DOHH2 (cell line): ENCODE measurements around the gene CHI3L1.
"Not testable (repeated sequence)": the region's sequence is repeated elsewhere in the genome, so short reads cannot be mapped to it uniquely, and the experiment has no call there.

Experiments
- H3F3A ChIP-seq: fragments of 200-600 bp; sonication (generic), shearing (Covaris generic); 2 replicates; pipeline ENCODE4 v1.6.0; 2016; ENCODE audit warnings: antibody characterized with exemption, mild to moderate bottlenecking; ENCODE audit not compliant: control insufficient read depth, insufficient read depth
- H3K27ac ChIP-seq: fragments of 200-600 bp; sonication (generic); 2 replicates; pipeline ENCODE4 v1.5.1; 2014; ENCODE audit warnings: low read depth, mild to moderate bottlenecking, low read length, moderate library complexity
- H3K27me3 ChIP-seq: fragments of 200-600 bp; sonication (generic); 2 replicates; pipeline ENCODE4 v1.6.1; 2014; ENCODE audit warnings: mild to moderate bottlenecking, low read length, mixed read lengths; ENCODE audit not compliant: control insufficient read depth
- H3K36me3 ChIP-seq: fragments of 200-600 bp; sonication (generic); 2 replicates; pipeline ENCODE4 v1.6.1; 2014; ENCODE audit warnings: mild to moderate bottlenecking, low read length, moderate library complexity, mixed read lengths; ENCODE audit not compliant: control insufficient read depth
- H3K4me1 ChIP-seq: fragments of 200-600 bp; sonication (generic); 2 replicates; pipeline ENCODE4 v1.6.1; 2014; ENCODE audit warnings: mild to moderate bottlenecking, low read length, mixed read lengths; ENCODE audit not compliant: control insufficient read depth
- H3K4me2 ChIP-seq: fragments of 200-600 bp; sonication (generic); 2 replicates; pipeline ENCODE4 v1.6.0; 2014; ENCODE audit warnings: mild to moderate bottlenecking, low read length, moderate library complexity
- H3K4me3 ChIP-seq: fragments of 200-600 bp; sonication (generic); 2 replicates; pipeline ENCODE4 v1.5.1; 2014; ENCODE audit warnings: mild to moderate bottlenecking, low read length, mixed read lengths
- H3K79me2 ChIP-seq: fragments of 200-600 bp; sonication (generic); 2 replicates; pipeline ENCODE4 v1.6.1; 2014; ENCODE audit warnings: mild to moderate bottlenecking, low read length, mixed read lengths; ENCODE audit not compliant: control insufficient read depth
- H3K9me2 ChIP-seq: fragments of 200-600 bp; sonication (generic); replicated peaks from 2 replicates; pipeline ENCODE4 v1.6.1; 2014; ENCODE audit warnings: mild to moderate bottlenecking, low read length, mixed read lengths; ENCODE audit not compliant: control insufficient read depth
- H3K9me3 ChIP-seq: fragments of 200-600 bp; sonication (generic); 2 replicates; pipeline ENCODE4 v1.6.1; 2014; ENCODE audit warnings: antibody characterized with exemption, low read length, mixed read lengths; ENCODE audit not compliant: control insufficient read depth, insufficient read depth
- H4K20me1 ChIP-seq: fragments of 200-600 bp; sonication (generic); 2 replicates; pipeline ENCODE4 v1.6.0; 2014; ENCODE audit warnings: low read depth, mild to moderate bottlenecking, antibody characterized with exemption, low read length, moderate library complexity; ENCODE audit not compliant: control insufficient read depth, insufficient read depth
- EZH2phosphoT487 ChIP-seq: fragments of 200-600 bp; sonication (generic); IDR thresholded peaks from 2 replicates; pipeline ENCODE4 v1.6.1; 2017; ENCODE audit warnings: borderline replicate concordance, mild to moderate bottlenecking, antibody characterized with exemption, low read length, moderate library complexity, mixed read lengths
- TF ChIP-seq, protein P1 (sequence below): fragments of 200-600 bp; sonication (generic); IDR thresholded peaks from one replicate; pipeline ENCODE4 v1.5.1; 2014; ENCODE audit warnings: antibody characterized with exemption, mild to moderate bottlenecking, low read depth, low read length; ENCODE audit not compliant: poor library complexity, severe bottlenecking

Gene CHI3L1

DNA sequence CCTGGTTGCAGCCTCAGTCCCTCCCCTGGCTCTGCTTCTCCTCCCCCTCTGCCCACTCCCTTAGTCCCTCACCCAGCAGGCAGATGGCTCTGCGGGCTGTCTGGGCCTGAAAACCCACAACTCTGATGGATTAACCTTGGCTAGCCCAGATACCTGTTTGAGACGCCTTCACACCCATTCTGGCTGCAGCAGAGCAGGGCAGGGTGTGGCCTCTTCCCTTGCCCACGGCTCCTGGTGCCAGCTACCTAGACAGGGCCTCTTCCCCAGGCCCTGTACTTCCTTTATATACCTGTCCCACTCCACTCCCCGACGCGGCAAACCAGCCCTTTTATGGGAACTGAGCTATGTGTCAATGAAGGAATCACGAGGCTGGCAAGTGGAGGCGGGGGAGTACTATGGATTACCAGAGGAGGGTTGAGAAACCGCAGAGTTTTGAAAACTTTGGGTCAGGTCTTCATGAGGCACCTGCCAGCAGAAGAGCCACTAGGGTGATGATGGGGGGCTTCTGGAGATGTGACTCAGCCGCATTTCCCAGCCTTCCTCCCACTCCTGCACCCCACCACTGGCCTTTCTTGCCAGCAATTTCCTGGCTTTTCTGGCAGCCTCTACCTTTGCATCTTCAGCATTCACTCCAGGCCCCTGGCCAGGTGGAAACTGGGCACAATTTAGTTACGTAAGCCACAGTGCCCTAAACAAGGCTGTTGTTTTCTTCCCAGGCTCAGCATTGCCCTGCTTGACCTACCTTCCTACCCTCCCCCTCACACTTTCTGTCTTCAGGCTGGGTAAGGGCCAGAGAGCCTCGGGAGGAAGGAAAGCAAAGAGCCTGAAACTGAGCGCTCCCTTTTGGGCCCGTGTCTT lies at the start of gene CHI3L1:
Gene CHI3L1 (minus strand): TSS at position 259 of the 858 bp plus-strand sequence. CDS start 81 bp downstream, at position 178.
- TF ChIP-seq EZH2phosphoT487: no peak
- TF ChIP-seq, protein P1, sequence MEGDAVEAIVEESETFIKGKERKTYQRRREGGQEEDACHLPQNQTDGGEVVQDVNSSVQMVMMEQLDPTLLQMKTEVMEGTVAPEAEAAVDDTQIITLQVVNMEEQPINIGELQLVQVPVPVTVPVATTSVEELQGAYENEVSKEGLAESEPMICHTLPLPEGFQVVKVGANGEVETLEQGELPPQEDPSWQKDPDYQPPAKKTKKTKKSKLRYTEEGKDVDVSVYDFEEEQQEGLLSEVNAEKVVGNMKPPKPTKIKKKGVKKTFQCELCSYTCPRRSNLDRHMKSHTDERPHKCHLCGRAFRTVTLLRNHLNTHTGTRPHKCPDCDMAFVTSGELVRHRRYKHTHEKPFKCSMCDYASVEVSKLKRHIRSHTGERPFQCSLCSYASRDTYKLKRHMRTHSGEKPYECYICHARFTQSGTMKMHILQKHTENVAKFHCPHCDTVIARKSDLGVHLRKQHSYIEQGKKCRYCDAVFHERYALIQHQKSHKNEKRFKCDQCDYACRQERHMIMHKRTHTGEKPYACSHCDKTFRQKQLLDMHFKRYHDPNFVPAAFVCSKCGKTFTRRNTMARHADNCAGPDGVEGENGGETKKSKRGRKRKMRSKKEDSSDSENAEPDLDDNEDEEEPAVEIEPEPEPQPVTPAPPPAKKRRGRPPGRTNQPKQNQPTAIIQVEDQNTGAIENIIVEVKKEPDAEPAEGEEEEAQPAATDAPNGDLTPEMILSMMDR: no peak
- Histone ChIP-seq H3K4me2 (no peak within 1 kb of the TSS), H3K9me3 (no peaks in the 10 kb centered on the region), H3K27ac (no peak within 1 kb of the TSS), H3F3A (no peaks in the 10 kb centered on the region), H3K36me3 (no peaks in the 10 kb centered on the region), H3K4me1 (no peaks in the 10 kb centered on the region), H3K79me2 (no peaks in the 10 kb centered on the region), H3K9me2 (no peaks in the 10 kb centered on the region), H4K20me1 (no peaks in the 10 kb centered on the region), H3K27me3 (peaks cover 20% of the 10 kb centered on the region), H3K4me3 (no peak within 1 kb of the TSS)

DNA sequence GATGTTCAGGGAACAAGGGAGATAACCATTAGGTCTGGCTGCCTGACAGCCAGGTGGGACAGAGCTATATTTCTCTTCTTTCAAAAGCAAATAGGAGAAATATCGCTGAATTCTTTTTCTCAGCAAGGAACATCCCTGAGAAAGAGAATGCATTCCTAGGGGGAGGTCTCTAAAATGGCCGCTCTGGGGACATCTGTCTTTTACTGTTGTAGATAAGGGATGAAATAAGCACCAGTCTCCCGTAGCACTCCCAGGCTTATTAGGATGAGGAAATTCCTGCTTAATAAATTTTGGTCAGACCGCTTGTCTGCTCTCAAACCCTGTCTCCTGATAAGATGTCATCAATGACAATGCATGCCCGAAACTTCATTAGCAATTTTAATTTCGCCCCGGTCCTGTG lies 48.4 kb upstream of the CHI3L1 start:
- not testable (repeated sequence) for H3F3A ChIP-seq, H3K79me2 ChIP-seq, H3K27ac ChIP-seq, H3K4me3 ChIP-seq, H3K36me3 ChIP-seq, H3K4me1 ChIP-seq, H3K9me3 ChIP-seq, H3K9me2 ChIP-seq, H4K20me1 ChIP-seq, H3K4me2 ChIP-seq
- peaks cover 15% of the 10 kb centered on the region; the same call in 1 of the 2 replicates for H3K27me3 ChIP-seq

DNA sequence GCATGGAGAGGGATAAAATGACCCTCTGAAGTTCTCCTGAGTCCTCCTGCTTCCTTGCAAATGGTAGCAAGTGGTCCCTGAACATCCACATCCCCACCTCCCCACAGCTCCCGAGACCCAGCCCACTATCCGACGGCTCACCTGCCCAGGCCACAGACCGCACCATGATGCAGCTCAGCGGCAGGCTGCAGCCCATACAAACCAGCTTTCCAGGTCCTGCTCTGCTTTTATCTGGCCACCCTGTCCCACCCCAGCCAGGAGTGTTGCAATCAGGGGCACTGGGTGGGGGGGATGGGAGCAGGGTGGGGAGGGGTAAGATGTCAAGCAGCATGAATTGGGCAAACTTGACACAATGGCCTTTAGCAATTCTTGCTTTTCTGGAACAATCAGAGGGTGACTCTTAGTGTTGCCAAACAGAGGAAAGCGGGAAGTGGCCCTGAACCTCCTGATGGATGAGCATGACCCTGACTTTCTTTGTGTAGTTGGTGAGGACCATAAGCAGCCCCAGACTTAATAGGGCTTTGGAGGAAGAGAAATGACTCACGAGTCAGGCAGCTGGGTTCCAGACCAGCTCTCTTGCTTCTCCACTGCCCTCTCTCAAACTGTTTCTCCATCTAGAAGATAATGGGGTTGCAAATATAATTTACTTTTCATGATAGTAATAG lies 43.1 kb upstream of the CHI3L1 start, which contains the start of gene CHIT1:
Gene CHIT1 (minus strand): TSS at position 203 of the 665 bp plus-strand sequence. CDS start 37 bp downstream, at position 166.
- Histone ChIP-seq H3K9me3 (no peaks in the 10 kb centered on the region), H3K4me3 (no peak within 1 kb of the TSS), H3K9me2 (no peaks in the 10 kb centered on the region), H3F3A (no peaks in the 10 kb centered on the region), H3K79me2 (no peaks in the 10 kb centered on the region), H3K27me3 (peaks cover 21% of the 10 kb centered on the region), H3K27ac (no peak within 1 kb of the TSS), H4K20me1 (no peaks in the 10 kb centered on the region), H3K4me2 (no peak within 1 kb of the TSS), H3K4me1 (no peaks in the 10 kb centered on the region), H3K36me3 (no peaks in the 10 kb centered on the region)
- TF ChIP-seq, protein P1: no peak
- TF ChIP-seq EZH2phosphoT487: no peak

DNA sequence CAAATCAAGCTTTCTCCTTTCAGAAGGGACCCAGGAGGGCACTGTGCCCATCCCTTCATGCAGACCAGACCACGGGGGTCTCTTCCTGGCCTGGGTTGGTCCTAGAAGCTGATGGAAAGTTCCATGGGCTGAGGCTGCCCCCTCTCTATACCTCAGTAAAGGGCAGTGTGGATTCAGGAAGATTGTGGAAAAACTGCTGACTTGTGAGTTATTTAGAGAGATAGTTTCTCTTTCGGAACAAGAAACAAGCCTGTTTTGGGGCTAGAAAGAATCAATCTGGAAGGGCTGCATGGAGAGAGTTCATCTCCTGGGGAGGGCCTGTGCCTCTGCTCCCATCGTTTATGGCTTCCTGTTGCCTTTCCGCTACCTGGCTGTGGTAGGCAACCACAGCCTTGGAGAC lies 42.2 kb upstream of the CHI3L1 start:
- Histone ChIP-seq H3K36me3 (no peaks in the 10 kb centered on the region), H3K27me3 (peaks cover 24% of the 10 kb centered on the region)
- TF ChIP-seq EZH2phosphoT487: no peak
- TF ChIP-seq, protein P1: no peak

More for the DNA sequence above, 42.2 kb upstream of the CHI3L1 start:
- H3K4me3 ChIP-seq: no peak overlapping the region
- no peaks in the 10 kb centered on the region for H3K9me3 ChIP-seq
- no peak overlapping the region for H3K27ac ChIP-seq
- H3K79me2 ChIP-seq: no peaks in the 10 kb centered on the region
- H4K20me1 ChIP-seq: no peaks in the 10 kb centered on the region
- no peaks in the 10 kb centered on the region for H3K4me1 ChIP-seq
- no peaks in the 10 kb centered on the region for H3K9me2 ChIP-seq
- H3K4me2 ChIP-seq: no peak overlapping the region
- no peaks in the 10 kb centered on the region for H3F3A ChIP-seq
